Gastrocnemius medialis (tissue), 4 donors: Measurements from ENCODE around the gene ASB10.

Experiments used
- CTCF ChIP-seq, 5 experiments: fragments of 450-650 bp in 3 of 5; fragments of 200-600 bp in 2 of 5; sonication (generic) in 2 of 5; IDR thresholded peaks in 4 of 5; conservative IDR thresholded peaks in 1 of 5; 1 replicate in 4 of 5; 2 replicates in 1 of 5; pipeline ENCODE4 v1.5.1; 2016 to 2019; ENCODE audit warnings: antibody characterized with exemption in 5 of 5, mild to moderate bottlenecking in 3 of 5, moderate library complexity in 3 of 5
- POLR2A ChIP-seq, 2 donors: fragments of 450-650 bp; IDR thresholded peaks; one replicate each; pipeline ENCODE4 v1.6.1; 2017; ENCODE audit warnings: antibody characterized with exemption in 2 of 2, mild to moderate bottlenecking in 2 of 2, moderate library complexity in 2 of 2

GRCh38 chr7:151223728-151224127 lies 36.7 kb upstream of the ASB10 start:
- no peak for TF ChIP-seq CTCF (IDR thresholded peaks at IDR 0.05 in 4 of 5, conservative IDR thresholded peaks at IDR 0.05 in 1 of 5)
- TF ChIP-seq POLR2A (IDR thresholded peaks at IDR 0.05), result no peak
